ENCODE results near the gene S100A13. TPM values are rescaled to one million over a fixed set of nuclear protein-coding genes. Genes with fewer than 3 reads are reported as not detected.
A peak's percentile ranks its signal among the peaks of the same experiment; 100 is the strongest.

The S100A13 gene
- total and polyA plus RNA-seq, 9 of the 15 experiments (the other 6 are each of a cell fraction or from before 2014, with no cell fraction given), result 41.9 to 129 (median 58.0) TPM

GRCh38 chr1:153571706-153572105, 55.6 kb downstream of the S100A13 start:
- TF ChIP-seq FOSL1 (tag; conservative IDR thresholded peaks at IDR 0.05) (no peak), NFIX (CRISPR knock-in tag; IDR thresholded peaks at IDR 0.05; ENCODE audit: low read depth) (no peak), SUPT5H (IDR thresholded peaks at IDR 0.05) (no peak), ZNF551 (CRISPR knock-in tag; IDR thresholded peaks at IDR 0.05) (no peak), STAG1 (CRISPR knock-in tag; IDR thresholded peaks at IDR 0.05; ENCODE audit: borderline replicate concordance) (no peak)
- no peak for FAIRE-seq
- H3K4me2 ChIP-seq (ENCODE audit: insufficient read depth, low read length), result no peak overlapping the region; the same call in 1 of the 2 replicates

GRCh38 chr1:153570874-153571273, 56.4 kb downstream of the S100A13 start:
- BruUV-seq (replicated peaks), result no TSS peak
- no peaks in the 10 kb centered on the region for H3K9me3 ChIP-seq (replicated peaks; ENCODE audit: control insufficient read depth, insufficient read depth, low read depth, low read length)
- no peaks in the 10 kb centered on the region for H3K27me3 ChIP-seq (ENCODE audit: control insufficient read depth in 2 of 2, insufficient read depth in 2 of 2, low read length in 2 of 2)
- no peak overlapping the region for H3K4me3 ChIP-seq
- CTCF ChIA-PET (ENCODE audit: low intra/inter-chr PET ratio), result interaction anchor here (0.8 to 1.1 kb wide), 2 partner anchors 38 to 60 kb away, joined by 3 read pairs; no protein-coding TSS in a partner anchor
- H3K36me3 ChIP-seq (ENCODE audit: control insufficient read depth, insufficient read depth, low read length), result no peaks in the 10 kb centered on the region
- no peak overlapping the region for H2AFZ ChIP-seq (ENCODE audit: low read depth, low read length)
- no peak overlapping the region for H3K4me2 ChIP-seq (ENCODE audit: insufficient read depth, low read length)
- H3K4me1 ChIP-seq (replicated peaks in 1 of 2; ENCODE audit: control insufficient read depth in 2 of 2, insufficient read depth in 2 of 2, low read length in 2 of 2), result peaks cover 32% of the 10 kb centered on the region in 2 experiments
- H3K79me2 ChIP-seq (ENCODE audit: control insufficient read depth, insufficient read depth, low read length), result no peaks in the 10 kb centered on the region
- intact Hi-C loops (cut with micrococcal nuclease), result no loop called here
- FAIRE-seq, result no peak
- 61% methylated on average over 4 of the region's 5 CpGs for WGBS (ENCODE audit: insufficient coverage, low coverage, missing lambda C conversion rate)
- H3K9me1 ChIP-seq (ENCODE audit: control insufficient read depth, insufficient read depth, low read length), result peaks cover 3% of the 10 kb centered on the region
- no peaks in the 10 kb centered on the region for H4K20me1 ChIP-seq (replicated peaks; ENCODE audit: control insufficient read depth, insufficient read depth, low read length)
- in situ Hi-C loops (cut with MboI), result no loop called here
- POLR2A ChIA-PET, result interaction anchor here (1.0 kb wide), 1 partner anchor 53 kb away, joined by 5 read pairs; no protein-coding TSS in a partner anchor
- no peak for ATAC-seq
- H3K9ac ChIP-seq (ENCODE audit: insufficient read depth in 1 of 2, low read depth in 2 of 2, low read length in 2 of 2), result no peak overlapping the region
- TF ChIP-seq JUND (IDR thresholded peaks at IDR 0.05; ENCODE audit: borderline replicate concordance, low read depth, low read length) (no peak), JUND (tag; IDR thresholded peaks at IDR 0.05; ENCODE audit: borderline replicate concordance, low read depth, low read length) (no peak)
- DNase-seq (ENCODE audit: extremely low read depth in 1 of 4, low spot score in 3 of 4), result no peak
- no peak overlapping the region for H3K27ac ChIP-seq (ENCODE audit: extremely low read depth, low read depth, low read length)

More at GRCh38 chr1:153571706-153572105, 55.6 kb downstream of the S100A13 start:
- Histone ChIP-seq H3K27ac (ENCODE audit: extremely low read depth, low read depth, low read length) (no peak overlapping the region), H3K27me3 (ENCODE audit: control insufficient read depth in 2 of 2, insufficient read depth in 2 of 2, low read length in 2 of 2) (no peaks in the 10 kb centered on the region), H3K9me1 (ENCODE audit: control insufficient read depth, insufficient read depth, low read length) (peaks cover 3% of the 10 kb centered on the region), H3K4me1 (replicated peaks in 1 of 2; ENCODE audit: control insufficient read depth in 2 of 2, insufficient read depth in 2 of 2, low read length in 2 of 2) (peaks cover 23 to 24% of the 10 kb centered on the region in 2 experiments), H3K36me3 (ENCODE audit: control insufficient read depth, insufficient read depth, low read length) (no peaks in the 10 kb centered on the region), H3K9ac (ENCODE audit: insufficient read depth in 1 of 2, low read depth in 2 of 2, low read length in 2 of 2) (peak overlapping the region in 1 of 2 experiments; percentile 41; a peak in 1 of 4 replicates), H3K4me3 (no peak overlapping the region), H3K9me3 (replicated peaks; ENCODE audit: control insufficient read depth, insufficient read depth, low read depth, low read length) (no peaks in the 10 kb centered on the region), H3K79me2 (ENCODE audit: control insufficient read depth, insufficient read depth, low read length) (no peaks in the 10 kb centered on the region), H4K20me1 (replicated peaks; ENCODE audit: control insufficient read depth, insufficient read depth, low read length) (no peaks in the 10 kb centered on the region), H2AFZ (ENCODE audit: low read depth, low read length) (peak overlapping the region; percentile 22; the same call in 1 of the 2 replicates)
- ATAC-seq (no peak), DNase-seq (ENCODE audit: extremely low read depth in 1 of 4, low spot score in 3 of 4) (no peak)
- CTCF ChIA-PET (ENCODE audit: low intra/inter-chr PET ratio), result interaction anchor here (0.5 to 0.8 kb wide), 3 partner anchors 12 to 39 kb away, joined by 3 read pairs; no protein-coding TSS in a partner anchor
- in situ Hi-C loops (cut with MboI), result no loop called here
- 24% methylated on average over 7 of the region's 7 CpGs for WGBS (ENCODE audit: insufficient coverage, low coverage, missing lambda C conversion rate)
- POLR2A ChIA-PET, result interaction anchor here (1.0 kb wide), 3 partner anchors 32 to 55 kb away, joined by 3 to 4 read pairs (median 3); partner anchors contain the start of gene S100A13
- intact Hi-C loops (cut with micrococcal nuclease), result no loop called here
- BruUV-seq (replicated peaks), result no TSS peak

Data from K562 (cell line).